NCI-H226 (cell line): ENCODE results near the gene RFX4.

ENCODE experiments used
- DNase-seq: peaks from one replicate; pipeline ENCODE4 v3.0.0-alpha.2; 2015

RFX4 gene

DNA sequence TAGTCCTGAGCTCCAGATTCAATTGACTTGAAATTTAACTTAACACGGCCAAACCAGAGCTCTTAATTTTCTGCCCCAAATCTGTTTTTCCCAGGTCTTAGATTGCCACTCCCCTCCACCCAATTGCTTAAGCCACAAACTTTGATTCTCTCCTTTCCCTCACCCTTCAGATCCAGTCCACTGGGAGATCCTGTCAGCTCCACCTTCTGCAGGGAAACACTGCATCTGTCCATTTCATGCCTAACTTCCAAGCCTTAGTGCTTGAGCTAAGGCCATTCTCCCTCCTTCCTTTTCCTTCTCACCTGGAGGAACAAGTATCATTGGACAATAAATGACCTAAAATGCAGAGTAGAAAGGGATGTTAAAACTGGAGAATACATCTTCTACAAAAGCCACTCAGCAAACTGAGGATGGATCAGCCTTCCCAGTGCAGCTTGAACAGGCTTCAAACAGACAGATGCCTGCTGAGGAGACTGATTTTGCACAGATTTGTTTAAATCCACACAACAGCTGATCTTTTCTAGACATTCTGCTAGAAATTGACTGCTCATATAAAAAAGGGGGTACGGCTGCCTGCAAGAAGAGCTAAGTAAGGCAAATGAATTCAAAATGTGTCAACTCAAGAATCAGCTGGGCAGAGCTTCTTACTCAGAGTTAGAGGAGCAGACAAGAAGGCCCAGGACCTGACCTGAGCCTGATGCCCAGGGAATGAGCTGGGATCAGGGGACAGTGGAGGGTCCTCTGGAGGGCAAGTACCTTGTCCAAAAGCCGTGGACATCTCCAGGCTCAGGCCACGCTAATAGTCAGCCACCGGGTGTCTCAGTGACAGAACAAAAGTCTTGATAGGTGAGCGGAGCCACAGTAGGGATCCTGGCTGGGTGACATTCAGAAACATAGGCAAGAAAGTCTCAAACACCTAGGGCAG, 110.4 kb downstream of the RFX4 start:
- no peak for DNase-seq

DNA sequence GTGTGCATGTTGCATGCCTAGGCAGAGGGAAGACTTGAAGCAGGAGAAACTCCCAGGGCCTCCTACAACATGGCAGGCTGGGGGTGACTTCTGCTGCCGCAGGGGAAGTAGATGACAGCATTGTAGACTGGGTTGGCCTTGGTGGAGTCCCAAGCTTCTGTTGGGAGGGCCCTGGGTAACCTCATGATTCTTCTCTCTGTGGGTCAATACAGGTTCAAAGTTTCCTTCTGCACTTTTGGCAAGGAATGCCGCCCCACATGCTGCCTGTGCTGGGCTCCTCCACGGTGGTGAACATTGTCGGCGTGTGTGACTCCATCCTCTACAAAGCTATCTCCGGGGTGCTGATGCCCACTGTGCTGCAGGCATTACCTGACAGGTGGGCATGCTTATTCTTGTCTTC, 113.3 kb downstream of the RFX4 start:
- DNase-seq, result no peak

DNA sequence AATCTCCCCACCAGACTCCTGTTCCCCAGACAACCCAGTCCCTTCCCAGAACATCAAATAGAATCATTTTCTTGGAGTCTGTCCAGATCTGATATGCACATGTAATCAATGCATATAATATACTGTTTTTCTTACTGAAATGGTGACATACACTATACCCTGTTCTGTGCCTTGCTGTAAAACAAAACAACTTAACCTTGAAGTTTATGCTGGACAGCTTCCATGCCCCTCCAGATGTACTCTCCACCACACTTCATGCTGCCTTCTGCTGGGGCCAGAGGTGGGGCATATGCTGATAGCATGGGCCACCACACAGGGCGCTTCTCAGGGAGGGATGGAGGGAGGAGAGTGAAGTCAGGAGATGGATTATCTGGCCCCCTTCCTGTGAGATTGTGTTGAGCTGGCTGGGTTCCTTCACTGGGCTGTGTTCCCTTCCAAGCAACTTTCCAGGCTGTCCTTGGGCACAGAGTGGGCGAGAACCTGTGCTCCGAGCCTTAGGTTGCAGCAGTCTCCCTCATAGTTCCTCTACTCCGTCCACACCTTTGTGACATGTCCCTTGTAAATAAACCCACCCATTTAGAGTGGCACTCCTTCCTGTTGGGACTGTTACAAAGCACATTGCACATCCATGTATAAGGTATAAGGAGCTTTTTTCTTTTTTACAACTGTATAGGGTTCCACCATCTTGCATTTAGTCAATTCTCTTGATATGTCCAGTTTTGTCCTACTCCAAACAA, 114.0 kb downstream of the RFX4 start:
- no peak for DNase-seq

DNA sequence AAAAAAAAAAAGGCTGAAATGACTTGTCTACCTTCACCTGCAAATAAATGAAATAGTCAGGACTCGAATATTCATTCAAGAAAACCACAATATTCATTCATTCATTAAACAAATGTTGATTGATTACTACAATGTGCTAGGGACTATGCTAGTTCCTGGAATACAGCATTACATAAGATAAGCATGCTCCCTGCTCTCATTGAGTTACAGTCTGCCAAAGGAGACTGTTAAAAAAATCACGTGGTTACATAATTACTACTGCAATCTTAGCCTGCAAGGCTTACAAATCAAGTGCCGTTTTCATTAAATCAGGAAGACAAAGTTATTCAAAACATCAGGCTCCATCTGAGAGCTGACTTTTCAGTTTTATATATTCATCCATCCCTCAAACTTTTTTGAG, 121.3 kb downstream of the RFX4 start:
- no peak for DNase-seq

DNA sequence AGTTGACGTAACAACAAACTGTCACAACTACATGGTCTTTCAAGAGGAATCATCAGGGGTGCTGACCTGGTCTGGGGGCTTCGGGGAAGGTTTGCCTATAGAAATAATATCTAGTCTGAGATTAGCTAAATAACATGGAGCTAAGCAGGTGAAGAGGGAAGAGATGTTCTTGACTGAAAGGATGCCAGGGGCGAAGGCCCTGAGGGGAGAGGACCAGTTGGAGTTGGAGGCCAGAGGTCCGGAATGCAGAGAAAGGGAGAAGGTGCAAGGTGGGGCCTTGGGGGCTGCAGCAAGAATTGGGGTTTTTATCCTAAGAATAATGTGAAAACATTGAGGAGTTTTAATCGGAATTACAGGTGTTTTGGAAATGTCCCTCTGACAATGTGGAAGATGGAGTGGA, 123.2 kb downstream of the RFX4 start:
- no peak for DNase-seq

DNA sequence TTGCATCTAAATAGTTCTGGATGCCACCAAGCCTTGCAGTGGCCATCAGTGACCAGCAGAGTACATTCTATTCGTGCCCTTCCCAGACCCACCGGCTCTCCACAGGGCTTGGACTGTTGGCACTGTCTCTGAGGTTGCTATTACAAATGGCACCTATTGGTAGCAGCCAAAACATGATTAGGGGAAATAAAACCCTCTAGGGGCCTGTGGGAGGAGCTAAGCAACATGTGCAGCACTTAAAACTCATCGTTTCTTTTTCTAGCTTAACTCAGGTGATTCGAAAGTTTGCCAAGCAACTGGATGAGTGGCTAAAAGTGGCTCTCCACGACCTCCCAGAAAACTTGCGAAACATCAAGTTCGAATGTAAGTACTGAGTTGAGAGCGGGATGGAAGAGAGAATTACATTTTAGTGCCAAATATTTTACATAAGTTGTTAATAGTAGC, 126.3 kb downstream of the RFX4 start:
- DNase-seq, result no peak

DNA sequence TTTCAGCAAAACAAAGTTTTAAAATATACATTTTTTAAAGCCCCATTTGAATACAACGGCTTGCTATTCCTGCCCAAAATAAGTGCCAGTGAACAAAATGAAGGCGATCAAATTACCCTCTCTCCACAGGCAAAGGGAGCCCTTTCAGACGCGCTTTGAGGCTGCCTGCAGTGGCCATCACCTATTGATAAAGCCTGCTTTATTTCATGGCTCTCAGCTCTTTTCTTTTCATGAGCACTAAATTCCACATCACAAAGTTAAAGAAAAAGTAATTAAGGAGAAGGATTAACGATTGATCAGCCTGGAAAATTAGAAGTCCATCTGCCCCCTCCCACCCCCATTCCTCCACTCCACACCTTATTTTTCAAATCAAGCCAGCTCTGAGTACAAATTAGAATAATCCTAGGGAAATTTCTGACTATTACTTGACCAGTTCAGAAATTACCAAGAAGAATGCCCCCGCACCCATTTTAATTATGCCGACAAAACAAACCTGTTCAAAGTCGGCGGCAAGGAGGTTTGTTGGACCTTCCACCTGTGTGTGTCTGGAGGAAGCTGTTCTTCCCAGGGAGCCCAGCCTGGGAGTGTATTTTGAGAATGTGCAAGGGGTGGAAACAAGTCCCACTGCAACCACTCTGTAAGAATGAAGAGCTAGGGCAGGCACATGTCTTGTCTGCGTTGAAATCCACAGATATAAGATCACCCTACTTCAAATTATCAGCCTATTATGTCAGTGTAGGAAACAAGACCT, 127.5 kb downstream of the RFX4 start:
- DNase-seq, result no peak

DNA sequence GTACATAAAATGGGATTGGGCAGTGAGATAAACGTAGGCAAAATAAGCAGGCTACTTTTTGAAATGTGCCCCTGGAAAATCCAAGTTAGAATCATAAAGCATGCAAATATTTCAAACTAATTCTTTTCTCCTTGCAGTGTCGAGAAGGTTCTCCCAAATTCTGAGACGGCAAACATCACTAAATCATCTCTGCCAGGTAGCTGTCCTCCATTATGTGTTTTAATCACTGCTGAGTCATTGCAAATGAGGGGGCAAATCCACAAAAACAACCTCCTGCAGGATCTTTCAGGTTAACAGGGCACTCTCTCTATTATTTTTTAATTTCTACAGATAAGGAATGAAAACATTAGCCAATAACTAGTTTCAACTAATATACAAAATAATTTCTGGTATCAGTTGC, 128.5 kb downstream of the RFX4 start:
- no peak for DNase-seq

DNA sequence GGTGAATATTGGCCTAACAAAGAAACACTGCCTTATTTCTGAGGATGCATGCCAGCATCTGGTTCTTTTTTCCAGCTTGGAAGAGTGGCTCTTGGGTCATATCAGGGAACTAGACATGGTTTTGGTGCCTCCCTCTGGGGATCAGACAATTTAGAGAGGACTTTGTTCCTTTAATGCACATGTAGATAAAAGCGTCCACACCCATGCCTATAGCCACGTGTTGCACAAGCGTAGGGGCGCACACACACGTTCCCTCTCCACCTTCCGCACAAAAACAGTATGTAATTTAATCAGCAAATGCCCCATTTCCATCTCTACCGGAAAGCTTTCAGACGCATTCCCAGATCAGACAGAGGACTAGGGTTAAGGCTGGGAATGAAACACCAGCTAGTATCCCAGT, 130.0 kb downstream of the RFX4 start:
- DNase-seq, result no peak

DNA sequence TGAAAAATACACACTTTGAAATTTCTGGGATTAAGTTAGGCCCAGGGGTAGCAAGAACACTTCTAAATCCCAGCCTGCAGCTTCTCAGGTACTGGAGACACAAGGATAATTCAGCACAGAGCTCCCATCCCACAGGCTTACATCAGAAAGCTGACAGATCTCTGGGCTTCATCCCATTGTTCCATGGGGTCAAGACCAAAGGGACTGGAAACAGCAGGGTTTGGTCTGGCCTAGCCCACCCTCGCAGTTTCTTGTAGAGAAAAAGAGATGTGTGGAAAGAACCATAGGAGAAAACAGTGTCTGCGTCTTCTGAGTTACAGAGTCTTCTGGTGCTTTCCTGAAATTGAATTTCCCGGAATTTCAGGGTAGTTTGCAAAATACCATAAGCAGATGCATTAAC, 132.1 kb downstream of the RFX4 start:
- DNase-seq, result no peak

DNA sequence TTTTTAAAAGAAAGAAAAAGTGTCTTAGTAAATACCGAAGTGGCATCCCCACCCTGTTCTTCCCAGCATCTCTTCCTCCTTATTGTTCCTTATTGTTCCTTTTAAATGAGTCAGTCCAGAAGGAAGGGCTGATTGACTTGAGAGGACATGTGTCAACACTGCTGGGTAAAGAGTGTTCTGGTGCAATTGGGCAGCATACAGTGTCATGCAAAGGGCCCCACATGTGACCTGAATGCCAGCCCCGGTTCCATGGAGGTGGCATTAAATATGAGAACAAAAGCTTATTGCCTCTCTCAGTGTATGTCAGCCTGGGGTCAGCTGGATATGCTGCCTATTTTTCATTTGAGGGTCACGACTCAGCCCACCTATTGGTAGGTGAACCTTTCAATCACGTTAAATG, 132.8 kb downstream of the RFX4 start:
- no peak for DNase-seq

DNA sequence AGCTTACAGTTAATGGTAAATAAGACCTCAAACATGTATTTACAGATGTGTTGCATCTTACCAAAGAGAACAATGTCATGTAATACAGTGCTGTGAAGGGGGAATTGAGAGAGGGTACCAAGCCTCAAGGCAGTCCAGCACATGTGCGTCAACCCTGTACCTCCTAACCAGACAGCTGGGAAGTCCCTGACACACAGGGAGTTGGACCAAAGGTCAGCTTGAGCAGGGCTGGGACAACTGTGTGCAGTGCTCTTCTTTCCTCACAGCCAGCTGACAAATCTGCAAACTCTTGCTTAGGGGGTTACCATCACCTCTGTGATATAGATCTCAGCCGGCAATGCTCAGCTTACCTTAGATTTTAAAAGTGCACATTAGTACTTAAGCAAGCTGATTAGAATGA, 134.9 kb downstream of the RFX4 start:
- DNase-seq, result no peak

DNA sequence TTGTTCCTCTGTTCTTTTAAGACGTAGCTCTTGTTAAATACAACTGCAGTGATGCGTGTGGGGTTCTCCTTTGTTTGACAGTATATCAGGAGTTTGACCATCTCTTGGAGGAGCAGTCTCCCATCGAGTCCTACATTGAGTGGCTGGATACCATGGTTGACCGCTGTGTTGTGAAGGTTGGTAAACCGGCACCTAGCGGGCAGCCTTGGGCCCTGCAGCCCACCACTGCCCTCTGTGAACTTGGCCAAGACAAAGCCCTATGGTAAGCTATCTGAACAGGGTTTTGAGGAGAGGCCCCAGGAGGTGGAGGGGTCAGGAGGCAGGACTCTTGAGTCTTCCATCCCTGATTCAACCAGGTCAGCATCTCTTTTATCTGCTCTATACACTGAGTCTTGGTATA, 137.1 kb downstream of the RFX4 start:
- no peak for DNase-seq

DNA sequence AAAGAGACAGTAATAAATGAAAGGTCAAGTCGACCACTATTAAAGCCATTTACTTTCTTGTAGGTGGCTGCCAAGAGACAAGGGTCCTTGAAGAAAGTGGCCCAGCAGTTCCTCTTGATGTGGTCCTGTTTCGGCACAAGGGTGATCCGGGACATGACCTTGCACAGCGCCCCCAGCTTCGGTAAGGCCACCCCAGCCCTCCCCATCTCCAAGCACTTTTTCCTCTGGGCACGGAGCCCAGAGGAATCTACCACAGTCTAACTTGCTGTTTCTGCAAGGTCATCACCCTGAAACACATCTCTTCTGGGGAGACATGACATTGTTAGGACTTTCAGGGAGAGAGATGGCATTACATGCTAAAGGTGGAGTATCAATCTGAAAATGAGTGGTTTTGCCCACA, 137.9 kb downstream of the RFX4 start:
- DNase-seq, result no peak

DNA sequence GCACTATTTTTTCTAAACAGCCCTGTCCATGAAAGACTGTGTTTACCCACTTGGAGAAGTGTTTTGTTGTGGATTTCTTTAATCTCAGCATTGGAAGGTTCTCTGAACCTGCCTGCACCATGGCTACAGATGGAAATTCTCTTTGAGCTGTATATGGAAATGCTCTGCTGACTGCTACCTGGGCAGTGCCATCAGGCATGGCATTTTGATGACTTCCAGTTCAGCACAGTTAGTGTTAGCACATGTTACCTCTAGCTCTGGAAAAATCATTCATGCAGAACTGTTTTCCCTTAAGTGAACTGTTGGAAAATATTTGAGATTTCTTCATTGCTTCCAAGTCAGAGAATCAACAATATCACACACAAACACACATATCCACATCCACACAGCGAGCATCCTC, 139.1 kb downstream of the RFX4 start:
- DNase-seq, result no peak

DNA sequence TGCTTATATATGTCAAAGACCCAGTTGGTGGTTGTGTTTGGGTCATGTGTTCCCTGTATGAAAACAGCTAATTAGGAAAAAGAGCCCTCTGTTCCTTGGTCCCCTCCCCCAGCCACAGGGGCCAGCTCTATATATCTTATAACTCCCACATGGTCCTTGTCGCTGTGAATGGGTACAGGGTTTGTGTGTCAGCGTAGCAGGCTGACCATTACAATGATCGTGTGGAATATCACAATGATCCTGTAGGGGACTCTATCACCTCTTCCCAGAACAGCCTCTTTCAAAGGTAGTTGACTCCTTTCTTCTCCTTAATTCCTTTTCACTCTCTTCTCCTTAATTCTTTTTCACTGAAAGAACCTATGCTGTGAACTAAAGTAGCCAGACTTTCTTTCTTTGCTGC, 140.0 kb downstream of the RFX4 start:
- DNase-seq, result no peak

DNA sequence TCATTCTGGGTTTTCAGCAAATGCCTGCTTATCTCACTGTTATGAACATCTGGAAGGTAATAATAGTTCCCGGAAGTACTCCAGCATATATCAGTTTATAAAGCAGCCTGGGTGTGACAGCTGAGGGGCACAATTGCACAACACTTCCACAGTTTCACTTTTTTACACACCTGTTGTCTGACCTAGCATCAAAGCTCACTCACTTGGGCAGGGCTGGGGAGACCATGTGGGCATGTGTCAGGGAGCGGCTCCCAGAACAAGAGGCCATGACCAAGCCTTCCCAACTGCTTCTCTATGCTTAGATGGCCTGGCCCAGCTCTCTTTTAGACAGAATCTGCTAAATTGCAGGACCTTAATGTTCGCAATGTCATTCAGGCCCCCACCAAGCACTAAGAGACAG, 140.6 kb downstream of the RFX4 start:
- DNase-seq, result no peak

DNA sequence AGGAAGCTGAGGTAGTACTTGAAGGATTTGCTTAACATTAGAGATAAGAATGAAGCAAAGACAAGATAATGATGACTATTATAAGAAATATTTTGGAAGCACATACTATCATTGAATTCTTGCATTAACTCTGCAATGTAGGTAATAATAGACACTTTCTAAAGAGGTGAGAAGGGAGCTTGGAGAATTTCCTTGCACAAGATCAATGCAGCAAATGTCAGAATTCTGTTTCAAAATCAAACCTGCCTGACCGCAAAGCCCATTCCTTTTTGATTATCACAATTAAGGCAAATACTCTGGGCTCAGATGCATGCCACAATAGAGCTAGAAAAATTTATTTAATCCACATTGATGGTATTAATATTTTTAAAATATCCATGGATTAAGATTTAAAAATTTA, 141.3 kb downstream of the RFX4 start:
- DNase-seq, result peak; percentile 47

DNA sequence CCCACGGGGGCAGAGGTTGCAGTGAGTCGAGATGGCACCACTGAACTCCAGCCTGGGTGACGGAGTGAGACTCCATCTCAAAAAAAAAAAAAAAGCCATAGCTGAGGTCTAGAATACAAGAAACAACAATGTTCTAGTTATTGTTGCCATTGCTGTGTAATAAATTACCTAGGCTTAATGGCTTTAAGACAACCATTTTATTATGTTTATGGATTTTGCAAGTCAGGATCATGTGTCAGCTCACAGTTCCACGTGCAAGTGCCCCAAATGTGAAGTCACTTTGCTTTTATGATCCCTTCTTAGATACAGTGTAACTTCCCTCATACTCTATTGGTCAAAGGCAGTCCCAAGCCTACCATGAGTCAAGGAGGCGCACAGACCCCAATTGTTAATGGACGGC, 142.1 kb downstream of the RFX4 start:
- DNase-seq, result no peak

DNA sequence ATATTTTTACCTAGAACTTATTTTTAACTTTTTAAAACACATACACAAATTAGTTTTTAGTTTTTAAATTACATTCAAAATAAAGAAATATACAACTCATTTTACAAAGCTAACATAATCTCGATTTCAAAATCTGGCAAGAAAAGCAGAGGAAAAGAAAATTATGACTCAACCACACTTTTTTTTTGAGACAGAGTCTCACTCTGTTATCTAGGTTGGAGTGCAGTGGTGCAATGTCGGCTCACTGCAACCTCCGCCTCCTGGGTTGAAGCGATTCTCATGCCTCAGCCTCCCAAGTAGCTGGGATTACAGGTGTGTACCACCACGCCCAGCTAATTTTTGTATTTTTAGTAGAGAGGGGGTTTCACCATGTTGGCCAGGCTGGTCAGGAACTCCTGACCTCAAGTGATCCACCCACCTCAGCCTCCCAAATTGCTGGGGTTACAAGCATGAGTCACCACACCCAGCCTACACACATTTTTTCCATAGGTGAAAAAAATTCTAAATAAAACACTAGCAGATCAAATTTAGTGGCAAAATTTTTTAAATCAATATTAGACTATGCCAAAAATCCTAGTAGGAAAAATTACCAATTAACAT, 143.9 kb downstream of the RFX4 start:
- DNase-seq, result peak; percentile 61

DNA sequence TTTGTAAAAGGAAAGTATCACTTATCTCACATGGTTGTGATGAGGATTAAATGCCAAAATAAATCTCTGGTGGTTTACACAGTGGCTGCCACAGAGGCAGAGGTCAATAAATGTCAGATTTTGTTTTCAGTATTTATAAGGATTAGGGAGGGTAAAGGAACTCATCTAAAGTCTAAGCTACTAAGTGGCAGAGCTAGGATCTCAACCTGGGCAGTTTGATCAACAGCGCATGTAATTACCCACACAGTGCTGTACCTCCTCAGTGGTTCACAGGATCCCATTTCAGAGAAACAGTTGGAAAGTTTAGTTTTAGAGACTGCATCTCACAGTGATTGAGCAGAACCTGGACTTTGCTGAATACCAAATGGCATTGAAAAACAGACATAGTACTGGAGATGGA, 146.8 kb downstream of the RFX4 start:
- DNase-seq, result no peak

DNA sequence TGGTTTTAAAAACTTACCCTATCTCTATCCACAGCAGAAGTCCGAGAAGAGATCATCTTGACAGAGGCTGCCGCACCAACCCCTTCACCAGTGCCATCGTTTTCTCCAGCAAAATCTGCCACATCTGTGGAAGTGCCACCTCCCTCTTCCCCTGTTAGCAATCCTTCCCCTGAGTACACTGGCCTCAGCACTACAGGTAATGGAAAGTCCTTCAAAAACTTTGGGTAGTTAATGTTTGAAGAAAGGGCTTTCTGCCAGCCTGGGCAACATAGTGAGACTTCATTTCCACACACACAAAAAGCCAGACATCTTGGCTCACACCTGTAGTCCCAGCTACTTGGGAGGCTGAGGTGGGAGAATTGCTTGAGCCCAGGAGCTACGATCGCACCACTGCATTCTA, 150.1 kb downstream of the RFX4 start:
- no peak for DNase-seq

DNA sequence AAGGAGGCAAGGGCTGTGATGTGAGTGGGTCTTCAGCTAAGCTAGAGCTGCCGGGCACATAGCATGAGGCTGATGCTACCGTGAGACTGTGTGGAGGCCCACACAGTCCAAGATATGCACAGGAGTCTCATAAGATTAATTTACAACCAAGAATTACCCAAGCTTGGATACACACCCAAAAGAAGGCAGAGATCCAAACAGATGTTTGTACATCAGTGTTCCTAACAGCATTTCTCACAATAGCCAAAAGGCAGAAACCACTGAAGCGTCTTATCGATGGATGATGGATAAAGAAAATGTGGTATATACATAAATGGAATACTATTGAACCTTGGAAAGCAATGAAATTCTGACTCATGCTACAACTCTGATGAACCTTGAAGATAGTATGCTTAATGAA, 150.9 kb downstream of the RFX4 start:
- DNase-seq, result no peak
